Endothelial cell of umbilical vein (primary cell): ENCODE measurements around the gene GIPC3. TPM values are rescaled to one million over a fixed set of nuclear protein-coding genes. Genes with fewer than 3 reads are reported as not detected.

Experiments
- BruUV-seq: library from RNA; stranded (reverse); fragments of 400-500 nt; replicated peaks from 2 replicates; lab custom pipeline; 2021; lab: Mats Ljungman, UMichigan
- CTCF ChIA-PET: fragments of 300-600, 350-600 bp; sonication (Branson Sonifier 250); formaldehyde crosslinking; loops from one replicate; lab custom pipeline; 2021; ENCODE audit warnings: antibody characterized with exemption, inconsistent platforms; lab: Charles Lee
- POLR2A ChIA-PET: fragments of 300-600, 350-600 bp; sonication (Branson Sonifier 250); formaldehyde crosslinking; loops from one replicate; lab custom pipeline; 2021; ENCODE audit warnings: antibody characterized with exemption, inconsistent platforms; lab: Charles Lee
- DNase-seq: peaks from one replicate; pipeline ENCODE4 v3.0.0-alpha.2; 2011; ENCODE audit warnings: low read depth, low spot score
- FAIRE-seq: peaks from 2 replicates; lab custom pipeline; 2011; peaks lifted over from hg19 to GRCh38; lab: Jason Lieb, UNC
- H2AFZ ChIP-seq: 2 replicates; pipeline ENCODE4 v1.6.0; 2012; ENCODE audit warnings: low read depth, low read length, control low read depth, inconsistent platforms
- H3K27ac ChIP-seq: 2 replicates; pipeline ENCODE4 v1.5.1; 2011; ENCODE audit warnings: low read depth, mild to moderate bottlenecking, control low read depth, low read length, moderate library complexity; ENCODE audit not compliant: insufficient read depth
- H3K27me3 ChIP-seq, 2 experiments: 2 replicates each; pipeline versions ENCODE4 v1.6.0 to v1.6.1; 2011; ENCODE audit warnings: low read length in 2 of 2, mixed read lengths in 1 of 2; ENCODE audit not compliant: control insufficient read depth in 2 of 2, insufficient read depth in 2 of 2
- H3K36me3 ChIP-seq, 2 experiments: 2 replicates in 1 of 2; 3 replicates in 1 of 2; pipeline ENCODE4 v1.5.1; 2011; ENCODE audit warnings: low read length in 2 of 2, mild to moderate bottlenecking in 1 of 2, moderate library complexity in 1 of 2; ENCODE audit not compliant: control insufficient read depth in 2 of 2, insufficient read depth in 2 of 2; ENCODE audit errors: extremely low read depth in 1 of 2
- H3K4me1 ChIP-seq: 3 replicates; pipeline ENCODE4 v1.5.1; 2011; ENCODE audit warnings: mild to moderate bottlenecking, low read length; ENCODE audit not compliant: control insufficient read depth, insufficient read depth; ENCODE audit errors: extremely low read depth
- H3K4me2 ChIP-seq: 2 replicates; pipeline ENCODE4 v1.6.1; 2011; ENCODE audit warnings: low read length, control low read depth, mixed read lengths; ENCODE audit not compliant: insufficient read depth
- H3K4me3 ChIP-seq, 3 experiments: fragments of 200-600 bp in 1 of 3; sonication (generic), shearing (Covaris generic) in 1 of 3; replicated peaks in 1 of 3; 2 replicates each; pipeline ENCODE4 v1.5.1; 2011 to 2016; ENCODE audit warnings: control low read depth in 3 of 3, low read length in 3 of 3, mild to moderate bottlenecking in 2 of 3, inconsistent platforms in 1 of 3, low read depth in 1 of 3, moderate library complexity in 1 of 3; ENCODE audit not compliant: insufficient read depth in 1 of 3
- H3K79me2 ChIP-seq: 2 replicates; pipeline ENCODE4 v1.6.0; 2012; ENCODE audit warnings: low read length, inconsistent platforms; ENCODE audit not compliant: control insufficient read depth, insufficient read depth
- H3K9ac ChIP-seq: replicated peaks from 2 replicates; pipeline ENCODE3; 2011; ENCODE audit warnings: low read length, control low read depth; ENCODE audit not compliant: insufficient read depth; ENCODE audit errors: extremely low read depth
- H3K9me1 ChIP-seq: replicated peaks from 3 replicates; pipeline ENCODE4 v1.6.0; 2011; ENCODE audit warnings: mild to moderate bottlenecking, low read length; ENCODE audit not compliant: control insufficient read depth, insufficient read depth; ENCODE audit errors: extremely low read depth
- H3K9me3 ChIP-seq: replicated peaks from 2 replicates; pipeline ENCODE4 v1.5.1; 2012; ENCODE audit warnings: low read length, inconsistent platforms; ENCODE audit not compliant: control insufficient read depth, insufficient read depth
- H4K20me1 ChIP-seq: replicated peaks from 2 replicates; pipeline ENCODE3; 2011; ENCODE audit warnings: mild to moderate bottlenecking, low read length; ENCODE audit not compliant: control insufficient read depth, insufficient read depth; ENCODE audit errors: extremely low read depth
- EZH2 ChIP-seq: IDR thresholded peaks from 2 replicates; pipeline ENCODE4 v1.6.1; 2012; ENCODE audit warnings: borderline replicate concordance, low read depth, mild to moderate bottlenecking, moderate library complexity, low read length, inconsistent platforms; ENCODE audit not compliant: severe bottlenecking
- FOS ChIP-seq: IDR thresholded peaks from 2 replicates; pipeline ENCODE4 v1.6.1; 2011; ENCODE audit warnings: mild to moderate bottlenecking, low read length, moderate library complexity, borderline replicate concordance; ENCODE audit not compliant: insufficient read depth
- GATA2 ChIP-seq: IDR thresholded peaks from 2 replicates; pipeline ENCODE4 v1.7.0; 2011; ENCODE audit warnings: low read depth, mild to moderate bottlenecking, moderate library complexity, mixed read lengths, low read length; ENCODE audit not compliant: insufficient read length, insufficient read depth
- JUN ChIP-seq: IDR thresholded peaks from 2 replicates; pipeline ENCODE4 v1.6.1; 2011; ENCODE audit warnings: borderline replicate concordance, low read depth; ENCODE audit not compliant: insufficient read length, insufficient read depth
- MYC ChIP-seq: IDR thresholded peaks from one replicate; pipeline ENCODE4 v1.6.1; 2011; ENCODE audit warnings: mild to moderate bottlenecking, low read depth, low read length
- POLR2A ChIP-seq: IDR thresholded peaks from 2 replicates; pipeline ENCODE4 v1.6.1; 2012; ENCODE audit warnings: low read depth, mild to moderate bottlenecking, control low read depth, low read length
- POLR2AphosphoS5 ChIP-seq: IDR thresholded peaks from 2 replicates; pipeline ENCODE4 v1.6.1; 2012; ENCODE audit warnings: low read depth, mild to moderate bottlenecking, control low read depth, low read length, moderate library complexity; ENCODE audit not compliant: insufficient read depth
- dilution Hi-C: fragments of 300-500 bp; cut with MboI; formaldehyde crosslinking; loops from one replicate; pipeline ENCODE4 v1.15.0; 2019; ENCODE audit warnings: low sequenced_read_pairs; ENCODE audit not compliant: extremely low pct_ligation_motif_present
- intact Hi-C: fragments of 100-400 bp; cut with micrococcal nuclease; formaldehyde crosslinking; loops from one replicate; pipeline ENCODE4 v1.10.0; 2022
- polyA plus RNA-seq, 4 experiments: library from polyadenylated mRNA; depleted of rRNA in 3 of 4; stranded (reverse) in 3 of 4; unstranded in 1 of 4; fragments of >200 nt; gene quantifications; 2 replicates each; pipeline versions ENCODE4 v1.2.1 to v1.2.3, GENCODE V29; 2011 to 2012; ENCODE audit warnings: missing spikeins in 1 of 4
- total RNA-seq: library from RNA; stranded (reverse); gene quantifications from 2 replicates; pipeline ENCODE4 v1.2.3, GENCODE V29; 2021
- TF ChIP-seq, protein P1 (sequence below), 2 donors: IDR thresholded peaks; 1 replicate in 1 of 2; 2 replicates in 1 of 2; pipeline ENCODE4 v1.5.1; 2011; ENCODE audit warnings: low read length in 2 of 2, mild to moderate bottlenecking in 2 of 2, moderate library complexity in 2 of 2, control low read depth in 1 of 2, inconsistent platforms in 1 of 2, low read depth in 1 of 2; ENCODE audit not compliant: insufficient read depth in 1 of 2; ENCODE audit errors: extremely low read depth in 1 of 2
- TF ChIP-seq, protein P2 (sequence below): IDR thresholded peaks from 2 replicates; pipeline ENCODE4 v1.6.1; 2011; ENCODE audit not compliant: insufficient read depth, insufficient read length

GIPC3 gene
- total and polyA plus RNA-seq, 2 donors (not counting 3 experiments of a cell fraction or from before 2014, with no cell fraction given), result 2.2 to 6.6 TPM

DNA sequence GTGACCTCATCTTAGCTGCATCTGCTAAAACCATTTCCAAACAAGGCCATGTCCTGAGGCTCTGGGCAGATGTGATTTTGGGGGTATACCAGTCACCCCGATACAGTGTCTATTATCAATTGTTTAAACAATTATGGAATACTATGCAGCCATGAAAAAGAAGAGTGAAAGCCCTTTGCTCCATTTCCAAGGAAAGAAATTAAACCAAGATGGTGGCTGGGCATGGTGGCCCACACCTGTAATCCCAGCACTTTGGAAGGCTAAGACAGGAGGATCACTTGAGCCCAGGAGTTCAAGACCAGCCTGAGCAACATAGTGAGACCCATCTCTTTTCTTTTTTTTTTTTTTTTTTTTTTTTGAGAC, 45.5 kb upstream of the GIPC3 start:
- BruUV-seq, result no TSS peak
- no peaks in the 10 kb centered on the region for H3K4me1 ChIP-seq
- FAIRE-seq, result no peak

More for the DNA sequence above, 45.5 kb upstream of the GIPC3 start:
- H3K9me1 ChIP-seq, result no peaks in the 10 kb centered on the region
- DNase-seq, result no peak
- no peak overlapping the region for H2AFZ ChIP-seq
- no peaks in the 10 kb centered on the region for H3K79me2 ChIP-seq
- H3K27ac ChIP-seq, result no peak overlapping the region
- no peak overlapping the region for H3K4me2 ChIP-seq
- H3K9ac ChIP-seq, result no peak overlapping the region
- H4K20me1 ChIP-seq, result no peaks in the 10 kb centered on the region
- no peaks in the 10 kb centered on the region for H3K9me3 ChIP-seq
- POLR2A ChIA-PET, result no interaction called here
- intact Hi-C loops, result no loop called here
- dilution Hi-C loops, result no loop called here
- CTCF ChIA-PET, result no interaction called here
- TF ChIP-seq POLR2AphosphoS5, result no peak
- TF ChIP-seq EZH2, result no peak
- no peak for TF ChIP-seq JUN
- no peak for TF ChIP-seq POLR2A
- TF ChIP-seq, protein P1, sequence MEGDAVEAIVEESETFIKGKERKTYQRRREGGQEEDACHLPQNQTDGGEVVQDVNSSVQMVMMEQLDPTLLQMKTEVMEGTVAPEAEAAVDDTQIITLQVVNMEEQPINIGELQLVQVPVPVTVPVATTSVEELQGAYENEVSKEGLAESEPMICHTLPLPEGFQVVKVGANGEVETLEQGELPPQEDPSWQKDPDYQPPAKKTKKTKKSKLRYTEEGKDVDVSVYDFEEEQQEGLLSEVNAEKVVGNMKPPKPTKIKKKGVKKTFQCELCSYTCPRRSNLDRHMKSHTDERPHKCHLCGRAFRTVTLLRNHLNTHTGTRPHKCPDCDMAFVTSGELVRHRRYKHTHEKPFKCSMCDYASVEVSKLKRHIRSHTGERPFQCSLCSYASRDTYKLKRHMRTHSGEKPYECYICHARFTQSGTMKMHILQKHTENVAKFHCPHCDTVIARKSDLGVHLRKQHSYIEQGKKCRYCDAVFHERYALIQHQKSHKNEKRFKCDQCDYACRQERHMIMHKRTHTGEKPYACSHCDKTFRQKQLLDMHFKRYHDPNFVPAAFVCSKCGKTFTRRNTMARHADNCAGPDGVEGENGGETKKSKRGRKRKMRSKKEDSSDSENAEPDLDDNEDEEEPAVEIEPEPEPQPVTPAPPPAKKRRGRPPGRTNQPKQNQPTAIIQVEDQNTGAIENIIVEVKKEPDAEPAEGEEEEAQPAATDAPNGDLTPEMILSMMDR (IDR thresholded peaks at IDR 0.05; ENCODE audit: extremely low read depth in 1 of 2, insufficient read depth in 1 of 2, low read depth in 1 of 2, low read length in 2 of 2), result no peak
- TF ChIP-seq GATA2, result no peak
- no peak for TF ChIP-seq MYC
- TF ChIP-seq, protein P2, sequence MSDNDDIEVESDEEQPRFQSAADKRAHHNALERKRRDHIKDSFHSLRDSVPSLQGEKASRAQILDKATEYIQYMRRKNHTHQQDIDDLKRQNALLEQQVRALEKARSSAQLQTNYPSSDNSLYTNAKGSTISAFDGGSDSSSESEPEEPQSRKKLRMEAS, result no peak
- no peak for TF ChIP-seq FOS
- peaks cover 0 to 9% of the 10 kb centered on the region in 2 experiments for H3K36me3 ChIP-seq
- no peak overlapping the region for H3K4me3 ChIP-seq
- H3K27me3 ChIP-seq, result no peaks in the 10 kb centered on the region
